Liver (tissue), 9 donors: ENCODE measurements around the gene KLF11. TPM values are rescaled to one million over a fixed set of nuclear protein-coding genes. Genes with fewer than 3 reads are reported as not detected.
A peak's percentile ranks its signal among the peaks of the same experiment; 100 is the strongest.

Experiments used
- DNase-seq: peaks from one replicate; pipeline ENCODE4 v3.0.0-alpha.2; 2017; ENCODE audit warnings: low spot score
- H3K27ac ChIP-seq, 2 donors: one replicate each; pipeline ENCODE4 v1.7.0; 2013; ENCODE audit warnings: inconsistent platforms in 2 of 2, low read length in 2 of 2, control low read depth in 1 of 2, low read depth in 1 of 2, mild to moderate bottlenecking in 1 of 2
- H3K27me3 ChIP-seq, 4 donors: one replicate each; pipeline versions ENCODE4 v1.6.1 to v1.7.0; 2013; ENCODE audit warnings: low read length in 3 of 4, inconsistent platforms in 1 of 4, mild to moderate bottlenecking in 1 of 4, moderate library complexity in 1 of 4; ENCODE audit not compliant: control insufficient read depth in 4 of 4, insufficient read depth in 4 of 4
- H3K36me3 ChIP-seq, 4 donors: one replicate each; pipeline versions ENCODE4 v1.6.1 to v1.7.0; 2013; ENCODE audit warnings: low read length in 3 of 4, mild to moderate bottlenecking in 3 of 4, low read depth in 1 of 4, moderate library complexity in 1 of 4; ENCODE audit not compliant: control insufficient read depth in 4 of 4, insufficient read depth in 3 of 4
- H3K4me1 ChIP-seq, 4 donors: one replicate each; pipeline versions ENCODE4 v1.6.1 to v1.7.0; 2013; ENCODE audit warnings: low read length in 3 of 4, mild to moderate bottlenecking in 3 of 4, moderate library complexity in 1 of 4; ENCODE audit not compliant: control insufficient read depth in 4 of 4, insufficient read depth in 4 of 4
- H3K4me3 ChIP-seq, 3 donors: one replicate each; pipeline versions ENCODE4 v1.6.1 to v1.7.0; 2013; ENCODE audit warnings: low read length in 3 of 3, control low read depth in 1 of 3, low read depth in 1 of 3, mild to moderate bottlenecking in 1 of 3
- H3K9ac ChIP-seq, 2 donors: one replicate each; pipeline ENCODE4 v1.7.0; 2013; ENCODE audit warnings: low read length in 2 of 2, mild to moderate bottlenecking in 2 of 2, moderate library complexity in 2 of 2, control low read depth in 1 of 2, low read depth in 1 of 2
- H3K9me3 ChIP-seq, 4 donors: one replicate each; pipeline versions ENCODE4 v1.6.1 to v1.7.0; 2013; ENCODE audit warnings: low read length in 3 of 4; ENCODE audit not compliant: control insufficient read depth in 4 of 4
- EGR1 ChIP-seq, 2 donors: IDR thresholded peaks; 2 replicates each; pipeline ENCODE4 v1.6.1; 2016 to 2018; ENCODE audit warnings: antibody characterized with exemption in 2 of 2, low read depth in 2 of 2
- FOXA1 ChIP-seq: IDR thresholded peaks from 2 replicates; pipeline ENCODE4 v1.6.1; 2016; ENCODE audit warnings: antibody characterized with exemption
- FOXA2 ChIP-seq: IDR thresholded peaks from 2 replicates; pipeline ENCODE4 v1.6.1; 2016; ENCODE audit warnings: antibody characterized with exemption
- GABPA ChIP-seq, 2 donors: IDR thresholded peaks in 1 of 2; conservative IDR thresholded peaks in 1 of 2; 2 replicates each; pipeline ENCODE4 v1.6.1; 2016; ENCODE audit warnings: antibody characterized with exemption in 2 of 2, mild to moderate bottlenecking in 1 of 2, moderate library complexity in 1 of 2
- HNF4A ChIP-seq, 2 donors: conservative IDR thresholded peaks; 2 replicates each; pipeline ENCODE4 v1.6.1; 2016; ENCODE audit warnings: antibody characterized with exemption in 2 of 2, mild to moderate bottlenecking in 2 of 2
- HNF4G ChIP-seq: IDR thresholded peaks from 2 replicates; pipeline ENCODE4 v1.6.1; 2016; ENCODE audit warnings: antibody characterized with exemption
- JUND ChIP-seq, 2 donors: IDR thresholded peaks; 2 replicates each; pipeline ENCODE4 v1.6.1; 2016; ENCODE audit warnings: antibody characterized with exemption in 2 of 2
- NR2F2 ChIP-seq: IDR thresholded peaks from 2 replicates; pipeline ENCODE4 v1.6.1; 2016; ENCODE audit warnings: antibody characterized with exemption
- RAD21 ChIP-seq, 2 donors: IDR thresholded peaks; 2 replicates each; pipeline ENCODE4 v1.6.1; 2016; ENCODE audit warnings: antibody characterized with exemption in 2 of 2, mild to moderate bottlenecking in 2 of 2
- RXRA ChIP-seq, 2 donors: IDR thresholded peaks; 2 replicates each; pipeline ENCODE4 v1.6.1; 2017 to 2018; ENCODE audit warnings: antibody characterized with exemption in 2 of 2, mild to moderate bottlenecking in 1 of 2
- SP1 ChIP-seq: IDR thresholded peaks from 2 replicates; pipeline ENCODE4 v1.6.1; 2018; ENCODE audit warnings: antibody characterized with exemption, mild to moderate bottlenecking
- TAF1 ChIP-seq: conservative IDR thresholded peaks from 2 replicates; pipeline ENCODE4 v1.6.1; 2016; ENCODE audit warnings: antibody characterized with exemption, mild to moderate bottlenecking
- YY1 ChIP-seq: IDR thresholded peaks from 2 replicates; pipeline ENCODE4 v1.6.1; 2016; ENCODE audit warnings: antibody characterized with exemption, mild to moderate bottlenecking
- WGBS: extraction: QIAGEN DNeasy Blood & Tissue Kit; methylation state at CpG from one replicate; pipeline ENCODE4 v1.1.7; 2013; 5-methylcytosine and 5-hydroxymethylcytosine counted together
- polyA plus RNA-seq, 2 donors: library from polyadenylated mRNA; stranded (reverse) in 1 of 2; unstranded in 1 of 2; fragments of 200-250 nt in 1 of 2; fragments of >200 nt in 1 of 2; fragmentation: Nextera tagmentation in 1 of 2; extraction: Ambion mirVana in 1 of 2; gene quantifications; one replicate each; pipeline versions ENCODE4 v1.2.1 to v1.2.3, GENCODE V29; 2013 to 2015
- total RNA-seq, 2 donors: library from RNA; depleted of rRNA; stranded (reverse); fragments of >200 nt; gene quantifications; one replicate each; pipeline ENCODE4 v1.2.3, GENCODE V29; 2014
- TF ChIP-seq, protein P1 (sequence below): IDR thresholded peaks from 2 replicates; pipeline ENCODE4 v1.6.1; 2016; ENCODE audit warnings: antibody characterized with exemption
- TF ChIP-seq, protein P2 (sequence below): IDR thresholded peaks from 2 replicates; pipeline ENCODE4 v1.6.1; 2016; ENCODE audit warnings: antibody characterized with exemption
- TF ChIP-seq, protein P3 (sequence below): fragments of 150-350 bp; IDR thresholded peaks from 2 replicates; pipeline ENCODE4 v1.5.1; 2017; ENCODE audit warnings: improper control_type of control experiment, low read depth, low read length; ENCODE audit not compliant: missing input control
- TF ChIP-seq, protein P4 (sequence below): IDR thresholded peaks from 2 replicates; pipeline ENCODE4 v1.6.1; 2016; ENCODE audit warnings: antibody characterized with exemption, mild to moderate bottlenecking
- TF ChIP-seq, protein P5 (sequence below): IDR thresholded peaks from 2 replicates; pipeline ENCODE4 v1.6.1; 2016; ENCODE audit warnings: antibody characterized with exemption
- donor health status: healthy.
- donor health status: healthy.
- donor health status: healthy.
- donor health status: healthy.
- donor health status: healthy.

KLF11 gene
- total and polyA plus RNA-seq, 4 donors: 10.5 to 43.0 (median 14.5) TPM

DNA sequence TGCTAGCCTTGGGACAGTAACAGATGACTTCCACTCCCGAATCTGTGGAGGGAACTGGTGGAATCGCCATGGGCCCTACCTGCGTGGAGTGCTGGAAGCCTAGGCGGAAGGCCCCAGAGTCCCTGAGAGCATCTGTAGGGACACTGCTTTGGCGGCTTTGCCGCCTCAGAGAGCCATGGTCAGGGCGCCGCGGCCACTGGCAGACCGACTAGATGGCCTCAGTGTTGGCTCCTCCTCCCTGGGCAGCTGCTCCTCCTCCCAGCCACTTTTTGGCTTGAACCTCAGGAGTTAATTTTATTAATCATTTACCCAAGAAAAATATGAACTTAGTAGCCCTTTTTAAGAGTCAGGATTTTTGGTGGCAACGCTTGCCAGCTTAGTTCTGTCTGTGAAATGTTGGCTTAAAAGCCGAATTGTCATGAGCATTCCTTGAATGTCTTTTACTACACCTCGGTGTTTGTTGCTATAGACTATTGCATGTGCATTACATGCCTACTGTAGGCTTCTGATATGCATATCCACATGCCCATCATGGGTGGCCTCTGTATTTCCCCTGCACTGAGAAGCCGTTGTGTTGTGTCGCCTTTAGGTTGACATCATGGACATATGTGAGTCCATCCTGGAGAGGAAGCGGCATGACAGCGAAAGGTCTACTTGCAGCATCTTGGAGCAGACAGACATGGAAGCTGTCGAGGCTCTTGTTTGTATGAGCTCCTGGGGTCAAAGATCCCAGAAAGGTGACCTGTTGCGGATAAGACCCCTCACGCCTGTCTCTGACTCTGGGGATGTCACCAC lies 2.4 kb downstream of the KLF11 start:
- no peaks in the 10 kb centered on the region for H3K9me3 ChIP-seq
- H3K4me3 ChIP-seq: peak overlapping the region; percentile 67 to 90 (median 88)
- WGBS: 35% methylated on average over 20 of the region's 20 CpGs
- peak; percentile 22 to 39 for TF ChIP-seq HNF4A (conservative IDR thresholded peaks at IDR 0.05)
- TF ChIP-seq, protein P1, sequence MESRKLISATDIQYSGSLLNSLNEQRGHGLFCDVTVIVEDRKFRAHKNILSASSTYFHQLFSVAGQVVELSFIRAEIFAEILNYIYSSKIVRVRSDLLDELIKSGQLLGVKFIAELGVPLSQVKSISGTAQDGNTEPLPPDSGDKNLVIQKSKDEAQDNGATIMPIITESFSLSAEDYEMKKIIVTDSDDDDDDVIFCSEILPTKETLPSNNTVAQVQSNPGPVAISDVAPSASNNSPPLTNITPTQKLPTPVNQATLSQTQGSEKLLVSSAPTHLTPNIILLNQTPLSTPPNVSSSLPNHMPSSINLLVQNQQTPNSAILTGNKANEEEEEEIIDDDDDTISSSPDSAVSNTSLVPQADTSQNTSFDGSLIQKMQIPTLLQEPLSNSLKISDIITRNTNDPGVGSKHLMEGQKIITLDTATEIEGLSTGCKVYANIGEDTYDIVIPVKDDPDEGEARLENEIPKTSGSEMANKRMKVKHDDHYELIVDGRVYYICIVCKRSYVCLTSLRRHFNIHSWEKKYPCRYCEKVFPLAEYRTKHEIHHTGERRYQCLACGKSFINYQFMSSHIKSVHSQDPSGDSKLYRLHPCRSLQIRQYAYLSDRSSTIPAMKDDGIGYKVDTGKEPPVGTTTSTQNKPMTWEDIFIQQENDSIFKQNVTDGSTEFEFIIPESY: no peak
- TF ChIP-seq FOXA1: no peak
- TF ChIP-seq, protein P2, sequence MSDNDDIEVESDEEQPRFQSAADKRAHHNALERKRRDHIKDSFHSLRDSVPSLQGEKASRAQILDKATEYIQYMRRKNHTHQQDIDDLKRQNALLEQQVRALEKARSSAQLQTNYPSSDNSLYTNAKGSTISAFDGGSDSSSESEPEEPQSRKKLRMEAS: peak; percentile 25
- TF ChIP-seq EGR1 (IDR thresholded peaks at IDR 0.05; ENCODE audit: low read depth in 2 of 2): no peak
- TF ChIP-seq RAD21 (IDR thresholded peaks at IDR 0.05): no peak
- TF ChIP-seq, protein P3, sequence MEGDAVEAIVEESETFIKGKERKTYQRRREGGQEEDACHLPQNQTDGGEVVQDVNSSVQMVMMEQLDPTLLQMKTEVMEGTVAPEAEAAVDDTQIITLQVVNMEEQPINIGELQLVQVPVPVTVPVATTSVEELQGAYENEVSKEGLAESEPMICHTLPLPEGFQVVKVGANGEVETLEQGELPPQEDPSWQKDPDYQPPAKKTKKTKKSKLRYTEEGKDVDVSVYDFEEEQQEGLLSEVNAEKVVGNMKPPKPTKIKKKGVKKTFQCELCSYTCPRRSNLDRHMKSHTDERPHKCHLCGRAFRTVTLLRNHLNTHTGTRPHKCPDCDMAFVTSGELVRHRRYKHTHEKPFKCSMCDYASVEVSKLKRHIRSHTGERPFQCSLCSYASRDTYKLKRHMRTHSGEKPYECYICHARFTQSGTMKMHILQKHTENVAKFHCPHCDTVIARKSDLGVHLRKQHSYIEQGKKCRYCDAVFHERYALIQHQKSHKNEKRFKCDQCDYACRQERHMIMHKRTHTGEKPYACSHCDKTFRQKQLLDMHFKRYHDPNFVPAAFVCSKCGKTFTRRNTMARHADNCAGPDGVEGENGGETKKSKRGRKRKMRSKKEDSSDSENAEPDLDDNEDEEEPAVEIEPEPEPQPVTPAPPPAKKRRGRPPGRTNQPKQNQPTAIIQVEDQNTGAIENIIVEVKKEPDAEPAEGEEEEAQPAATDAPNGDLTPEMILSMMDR: no peak
- peak; percentile 97 for TF ChIP-seq YY1
- TF ChIP-seq JUND (IDR thresholded peaks at IDR 0.05): peak in 1 of 2 donors; percentile 4
- peak; percentile 78 for TF ChIP-seq SP1
- TF ChIP-seq, protein P4, sequence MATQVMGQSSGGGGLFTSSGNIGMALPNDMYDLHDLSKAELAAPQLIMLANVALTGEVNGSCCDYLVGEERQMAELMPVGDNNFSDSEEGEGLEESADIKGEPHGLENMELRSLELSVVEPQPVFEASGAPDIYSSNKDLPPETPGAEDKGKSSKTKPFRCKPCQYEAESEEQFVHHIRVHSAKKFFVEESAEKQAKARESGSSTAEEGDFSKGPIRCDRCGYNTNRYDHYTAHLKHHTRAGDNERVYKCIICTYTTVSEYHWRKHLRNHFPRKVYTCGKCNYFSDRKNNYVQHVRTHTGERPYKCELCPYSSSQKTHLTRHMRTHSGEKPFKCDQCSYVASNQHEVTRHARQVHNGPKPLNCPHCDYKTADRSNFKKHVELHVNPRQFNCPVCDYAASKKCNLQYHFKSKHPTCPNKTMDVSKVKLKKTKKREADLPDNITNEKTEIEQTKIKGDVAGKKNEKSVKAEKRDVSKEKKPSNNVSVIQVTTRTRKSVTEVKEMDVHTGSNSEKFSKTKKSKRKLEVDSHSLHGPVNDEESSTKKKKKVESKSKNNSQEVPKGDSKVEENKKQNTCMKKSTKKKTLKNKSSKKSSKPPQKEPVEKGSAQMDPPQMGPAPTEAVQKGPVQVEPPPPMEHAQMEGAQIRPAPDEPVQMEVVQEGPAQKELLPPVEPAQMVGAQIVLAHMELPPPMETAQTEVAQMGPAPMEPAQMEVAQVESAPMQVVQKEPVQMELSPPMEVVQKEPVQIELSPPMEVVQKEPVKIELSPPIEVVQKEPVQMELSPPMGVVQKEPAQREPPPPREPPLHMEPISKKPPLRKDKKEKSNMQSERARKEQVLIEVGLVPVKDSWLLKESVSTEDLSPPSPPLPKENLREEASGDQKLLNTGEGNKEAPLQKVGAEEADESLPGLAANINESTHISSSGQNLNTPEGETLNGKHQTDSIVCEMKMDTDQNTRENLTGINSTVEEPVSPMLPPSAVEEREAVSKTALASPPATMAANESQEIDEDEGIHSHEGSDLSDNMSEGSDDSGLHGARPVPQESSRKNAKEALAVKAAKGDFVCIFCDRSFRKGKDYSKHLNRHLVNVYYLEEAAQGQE: peak; percentile 93
- no peak for TF ChIP-seq FOXA2
- TF ChIP-seq, protein P5, sequence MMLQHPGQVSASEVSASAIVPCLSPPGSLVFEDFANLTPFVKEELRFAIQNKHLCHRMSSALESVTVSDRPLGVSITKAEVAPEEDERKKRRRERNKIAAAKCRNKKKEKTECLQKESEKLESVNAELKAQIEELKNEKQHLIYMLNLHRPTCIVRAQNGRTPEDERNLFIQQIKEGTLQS: peak; percentile 14
- no peak for TF ChIP-seq GABPA (IDR thresholded peaks at IDR 0.05 in 1 of 2, conservative IDR thresholded peaks at IDR 0.05 in 1 of 2)
- peak in 1 of 2 donors; percentile 73 for TF ChIP-seq RXRA (IDR thresholded peaks at IDR 0.05)
- TF ChIP-seq NR2F2: no peak
- peak; percentile 95 for TF ChIP-seq TAF1
- no peak for TF ChIP-seq HNF4G
- peaks cover 8 to 63% (median 43%) of the 10 kb centered on the region in 4 donors for H3K4me1 ChIP-seq
- peak overlapping the region; percentile 91 to 94 for H3K27ac ChIP-seq
- H3K27me3 ChIP-seq: no peaks in the 10 kb centered on the region
- peak overlapping the region; percentile 87 to 93 for H3K9ac ChIP-seq
- H3K36me3 ChIP-seq: peaks cover 7 to 31% (median 25%) of the 10 kb centered on the region in 4 donors
- peak; percentile 58 for DNase-seq
